C4-2B (cell line): ENCODE results near the gene CNOT1.
"Not testable (repeated sequence)": the region's sequence is repeated elsewhere in the genome, so short reads cannot be mapped to it uniquely, and the experiment has no call there.

Experiments used
- H3K27ac ChIP-seq: fragments of 450-650 bp; 2 replicates; pipeline ENCODE4 v1.5.1; 2017
- ZFX ChIP-seq: fragments of 450-650 bp; IDR thresholded peaks from 2 replicates; pipeline ENCODE4 v1.6.1; 2017
- TF ChIP-seq, protein P1 (sequence below): fragments of 450-650 bp; conservative IDR thresholded peaks from 2 replicates; pipeline ENCODE4 v1.5.1; 2017; ENCODE audit warnings: mild to moderate bottlenecking

The CNOT1 gene

DNA sequence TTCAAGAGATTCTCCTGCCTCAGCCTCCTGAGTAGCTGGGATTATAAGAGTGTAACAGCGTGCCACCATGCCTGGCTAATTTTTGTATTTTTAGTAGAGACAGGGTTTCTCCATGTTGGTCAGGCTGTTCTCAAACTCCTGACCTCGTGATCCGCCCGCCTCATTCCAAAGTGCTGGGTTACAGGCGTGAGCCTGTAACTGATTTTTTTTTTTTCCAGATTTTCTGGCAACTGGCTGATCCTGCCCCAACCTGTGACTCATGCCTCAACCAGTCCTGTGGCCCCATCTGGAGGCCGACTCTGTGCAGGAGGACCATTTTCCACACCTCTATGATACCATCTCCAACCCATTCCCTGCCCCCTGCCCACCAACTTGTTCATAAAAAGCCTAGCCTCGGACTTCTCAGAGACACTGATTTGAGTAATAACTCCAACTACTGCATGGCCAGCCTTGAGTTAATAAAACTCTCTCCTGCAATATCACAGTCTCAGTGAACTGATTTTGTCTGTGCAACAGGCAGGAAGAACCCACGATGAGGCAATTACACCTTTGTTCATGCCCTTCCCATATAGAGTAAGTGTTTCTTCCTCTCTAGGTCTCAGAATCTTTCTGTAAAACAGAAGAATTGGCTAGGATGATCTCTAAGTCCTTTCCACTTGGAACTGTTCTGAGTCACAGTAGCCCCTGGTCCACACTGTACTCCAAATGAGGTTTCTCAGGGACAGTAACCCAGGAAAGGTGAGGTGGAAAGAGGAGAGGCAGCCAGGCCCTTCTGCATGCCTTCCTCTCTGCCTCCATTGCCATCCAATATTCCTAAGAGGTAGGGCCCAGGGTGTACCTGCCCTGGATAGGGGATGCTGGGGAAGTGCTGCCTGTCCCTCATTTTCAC lies 8.8 kb upstream of the CNOT1 start:
- peak overlapping the region; percentile 13; the same call in 1 of the 2 replicates for H3K27ac ChIP-seq
- TF ChIP-seq, protein P1, sequence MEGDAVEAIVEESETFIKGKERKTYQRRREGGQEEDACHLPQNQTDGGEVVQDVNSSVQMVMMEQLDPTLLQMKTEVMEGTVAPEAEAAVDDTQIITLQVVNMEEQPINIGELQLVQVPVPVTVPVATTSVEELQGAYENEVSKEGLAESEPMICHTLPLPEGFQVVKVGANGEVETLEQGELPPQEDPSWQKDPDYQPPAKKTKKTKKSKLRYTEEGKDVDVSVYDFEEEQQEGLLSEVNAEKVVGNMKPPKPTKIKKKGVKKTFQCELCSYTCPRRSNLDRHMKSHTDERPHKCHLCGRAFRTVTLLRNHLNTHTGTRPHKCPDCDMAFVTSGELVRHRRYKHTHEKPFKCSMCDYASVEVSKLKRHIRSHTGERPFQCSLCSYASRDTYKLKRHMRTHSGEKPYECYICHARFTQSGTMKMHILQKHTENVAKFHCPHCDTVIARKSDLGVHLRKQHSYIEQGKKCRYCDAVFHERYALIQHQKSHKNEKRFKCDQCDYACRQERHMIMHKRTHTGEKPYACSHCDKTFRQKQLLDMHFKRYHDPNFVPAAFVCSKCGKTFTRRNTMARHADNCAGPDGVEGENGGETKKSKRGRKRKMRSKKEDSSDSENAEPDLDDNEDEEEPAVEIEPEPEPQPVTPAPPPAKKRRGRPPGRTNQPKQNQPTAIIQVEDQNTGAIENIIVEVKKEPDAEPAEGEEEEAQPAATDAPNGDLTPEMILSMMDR: no peak; the same call in 1 of the 2 replicates
- TF ChIP-seq ZFX: no peak

DNA sequence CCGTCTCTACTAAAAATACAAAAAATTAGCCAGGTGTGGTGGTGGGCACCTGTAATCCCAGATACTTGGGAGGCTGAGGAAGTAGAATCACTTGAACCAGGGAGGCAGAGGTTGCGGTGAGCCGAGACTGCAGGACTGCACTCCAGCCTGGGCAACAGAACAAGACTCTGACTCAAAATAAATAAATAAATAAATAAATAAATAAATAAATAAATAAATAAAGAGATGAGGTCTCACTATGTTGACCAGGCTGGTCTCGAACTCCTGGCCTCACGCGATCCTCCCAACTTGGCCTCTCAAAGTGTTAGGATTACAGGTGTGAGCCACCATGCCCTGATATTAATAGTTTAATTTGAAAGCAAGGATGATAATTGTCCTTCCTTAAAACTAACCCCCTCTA lies 7.4 kb upstream of the CNOT1 start:
- not testable (repeated sequence) for H3K27ac ChIP-seq

DNA sequence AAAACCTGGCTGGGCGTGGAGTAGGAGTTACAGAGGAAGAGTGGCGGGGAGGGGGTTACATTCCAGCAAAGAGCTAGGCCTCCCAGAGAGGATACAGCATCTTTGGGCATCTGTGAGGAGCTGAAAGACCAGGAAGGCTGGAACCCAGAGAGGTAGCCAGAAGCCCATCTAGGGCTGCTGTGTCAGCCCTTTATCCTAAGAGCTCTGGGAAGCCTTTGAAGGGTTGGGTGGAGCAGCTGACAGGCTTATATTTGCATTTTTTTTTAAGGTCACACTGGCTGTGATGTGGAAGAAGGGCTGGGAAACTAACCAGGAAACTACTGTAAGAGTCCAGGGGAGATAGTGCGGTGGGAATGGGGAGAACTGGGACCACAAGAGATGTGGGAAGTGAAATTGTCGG lies 6.8 kb upstream of the CNOT1 start:
- no peak overlapping the region for H3K27ac ChIP-seq
- TF ChIP-seq, protein P1: no peak
- TF ChIP-seq ZFX: no peak

DNA sequence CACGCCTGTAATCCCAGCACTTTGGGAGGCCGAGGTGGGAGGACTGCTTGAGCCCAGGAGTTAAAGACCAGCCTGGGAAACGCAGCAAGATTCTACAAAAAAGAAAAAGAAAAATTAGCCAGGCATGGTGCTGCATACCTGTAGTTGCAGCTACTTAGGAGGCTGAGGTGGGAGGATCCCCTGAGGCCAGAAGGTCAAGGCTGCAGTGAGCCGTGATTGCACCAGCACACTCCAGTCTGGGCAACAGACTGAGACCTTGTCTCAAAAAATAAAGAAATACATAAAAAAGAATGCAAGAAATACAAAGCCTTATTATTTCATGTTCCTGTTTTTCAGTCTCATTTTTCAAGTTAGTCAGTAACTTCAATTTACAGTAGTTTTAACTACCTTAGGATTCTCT lies 5.9 kb upstream of the CNOT1 start:
- TF ChIP-seq, protein P1: no peak
- no peak for TF ChIP-seq ZFX
- H3K27ac ChIP-seq: no peak overlapping the region

DNA sequence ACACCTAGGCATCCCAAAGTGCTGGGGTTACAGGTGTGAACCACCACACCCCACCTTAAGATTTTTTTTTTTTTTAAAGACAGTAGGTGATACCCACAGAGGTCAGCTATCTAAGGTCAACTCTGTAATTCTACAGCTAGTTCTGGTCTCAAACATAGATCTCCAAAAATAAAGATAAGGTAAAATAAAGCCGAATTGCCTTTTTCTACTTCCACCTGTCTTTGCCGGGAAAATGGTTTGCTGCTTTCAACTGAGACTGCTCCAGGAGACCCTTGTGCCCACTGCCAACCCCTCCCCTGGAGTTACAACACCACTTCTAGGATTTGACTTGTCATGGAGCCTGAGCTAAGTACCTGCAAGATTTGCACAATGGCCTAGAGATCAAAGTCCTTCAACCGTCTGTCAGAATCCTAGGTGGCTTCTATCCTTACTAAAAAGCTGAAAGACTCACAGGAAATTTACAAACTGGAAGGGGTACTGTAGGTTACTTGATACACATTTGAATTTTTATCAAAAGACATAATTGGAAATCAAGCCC lies 4.7 kb upstream of the CNOT1 start:
- TF ChIP-seq, protein P1: no peak
- H3K27ac ChIP-seq: no peak overlapping the region

DNA sequence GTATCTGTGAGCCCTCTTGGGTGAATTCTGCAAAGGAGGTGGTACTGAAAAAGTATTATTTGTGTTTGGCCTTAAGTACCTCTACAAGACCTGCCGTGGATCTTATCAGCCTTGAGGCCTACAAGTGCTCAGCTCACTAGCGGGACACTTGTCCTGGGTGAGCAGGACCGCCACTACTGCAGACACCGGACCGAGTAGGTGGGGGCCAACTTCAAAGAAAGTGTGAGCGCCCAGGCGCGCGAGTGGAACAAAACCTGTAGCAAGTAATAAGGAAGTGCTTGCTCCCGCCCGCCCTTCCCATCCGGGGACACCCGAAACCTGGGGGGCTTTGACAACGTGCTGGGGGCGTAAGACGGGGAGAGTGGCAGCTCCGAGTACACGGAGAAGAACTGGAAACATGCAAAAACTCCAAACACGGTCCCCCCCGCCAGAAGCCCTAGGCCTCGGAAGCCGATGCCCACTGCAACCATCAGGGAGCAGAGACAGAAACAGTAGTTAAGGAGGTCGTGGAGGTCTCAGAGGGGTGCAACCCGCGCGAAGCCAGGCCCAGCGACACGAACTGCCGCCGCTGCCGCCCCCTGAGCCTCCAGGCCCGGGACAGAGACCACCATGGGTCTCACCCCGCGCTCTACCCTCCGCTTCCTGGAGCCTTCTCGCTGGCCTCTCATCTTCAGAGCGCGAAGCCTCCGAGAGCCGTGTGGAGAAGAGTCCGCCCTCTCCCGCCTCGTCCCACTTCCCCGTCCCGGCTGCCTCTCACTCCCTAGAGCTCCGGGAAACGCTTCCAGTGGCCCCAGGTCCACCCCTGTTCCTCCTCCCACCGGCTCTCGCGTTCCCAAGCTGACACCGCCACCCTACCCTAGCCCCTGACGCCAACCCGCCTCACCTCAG lies 537 bp downstream of the CNOT1 start:
- H3K27ac ChIP-seq: peak overlapping the region; percentile 99
- TF ChIP-seq ZFX: peak; percentile 62
- TF ChIP-seq, protein P1: no peak

DNA sequence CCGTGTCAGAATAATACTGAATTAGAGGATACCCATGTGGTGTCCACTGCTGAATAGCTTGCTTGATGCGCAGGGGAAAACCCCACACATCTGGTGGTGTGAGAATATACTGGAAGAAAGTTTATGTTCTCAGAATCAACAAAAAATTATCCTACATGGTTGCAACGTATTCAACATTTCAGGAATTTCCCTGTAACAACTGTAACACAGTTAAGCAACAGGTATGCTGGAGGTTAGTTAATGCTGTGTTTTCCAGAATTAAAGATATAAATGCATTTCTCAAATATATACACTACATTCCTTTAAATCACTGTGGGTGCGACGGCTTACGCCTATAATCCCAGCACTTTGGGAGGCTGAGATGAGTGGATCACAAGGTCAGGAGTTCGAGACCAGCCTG lies 5.4 kb downstream of the CNOT1 start:
- TF ChIP-seq, protein P1: no peak
- TF ChIP-seq ZFX: no peak
- H3K27ac ChIP-seq: no peak overlapping the region
